Neural cell (in vitro differentiated cells): ENCODE measurements around the gene ARFGEF3. TPM values are rescaled to one million over a fixed set of nuclear protein-coding genes. Genes with fewer than 3 reads are reported as not detected.
"Not testable (repeated sequence)": the region's sequence is repeated elsewhere in the genome, so short reads cannot be mapped to it uniquely, and the experiment has no call there.

Experiments
- H2AFZ ChIP-seq: fragments of 200-600, 300-800 bp; sonication (generic), shearing (Covaris generic); 2 replicates; pipeline ENCODE4 v1.6.0; 2014; ENCODE audit warnings: low read depth, mild to moderate bottlenecking, antibody characterized with exemption, low read length, moderate library complexity
- H3F3A ChIP-seq: fragments of 200-600 bp; shearing (Covaris generic); 2 replicates; pipeline ENCODE4 v1.6.1; 2016; ENCODE audit warnings: mild to moderate bottlenecking, moderate library complexity, mixed read lengths, antibody characterized with exemption, low read length; ENCODE audit not compliant: insufficient read depth, poor library complexity, severe bottlenecking
- H3K27ac ChIP-seq: fragments of 200-600, 300-800 bp; sonication (generic), shearing (Covaris generic); 2 replicates; pipeline ENCODE4 v1.5.1; 2014; ENCODE audit warnings: mild to moderate bottlenecking, low read length, moderate library complexity
- H3K27me3 ChIP-seq: fragments of 300-800, 200-600 bp; sonication (generic), shearing (Covaris generic); 2 replicates; pipeline ENCODE4 v1.6.0; 2014; ENCODE audit warnings: mild to moderate bottlenecking, low read depth, low read length, moderate library complexity; ENCODE audit not compliant: insufficient read depth
- H3K36me3 ChIP-seq: fragments of 300-800, 200-600 bp; sonication (generic), shearing (Covaris generic); 2 replicates; pipeline ENCODE4 v1.5.1; 2014; ENCODE audit warnings: mild to moderate bottlenecking, antibody characterized with exemption, low read length, moderate library complexity; ENCODE audit not compliant: insufficient read depth
- H3K4me2 ChIP-seq: fragments of 300-800, 200-600 bp; sonication (generic), shearing (Covaris generic); 2 replicates; pipeline ENCODE4 v1.6.0; 2014; ENCODE audit warnings: mild to moderate bottlenecking, low read length
- H3K4me3 ChIP-seq: fragments of 300-800, 200-600 bp; sonication (generic), shearing (Covaris generic); 2 replicates; pipeline ENCODE4 v1.5.1; 2014; ENCODE audit warnings: mild to moderate bottlenecking, low read length, moderate library complexity
- H3K79me2 ChIP-seq: fragments of 200-600 bp; shearing (Covaris generic); replicated peaks from 2 replicates; pipeline ENCODE4 v1.6.0; 2014; ENCODE audit warnings: mild to moderate bottlenecking, low read length, moderate library complexity; ENCODE audit not compliant: insufficient read depth
- H3K9ac ChIP-seq: fragments of 300-800, 200-600 bp; sonication (generic), shearing (Covaris generic); 2 replicates; pipeline ENCODE4 v1.6.1; 2016; ENCODE audit warnings: mild to moderate bottlenecking, low read length, mixed read lengths
- H3K9me2 ChIP-seq: fragments of 200-600 bp; shearing (Covaris generic); 2 replicates; pipeline ENCODE4 v1.6.1; 2016; ENCODE audit warnings: mild to moderate bottlenecking, low read length, mixed read lengths; ENCODE audit not compliant: insufficient read depth
- H3K9me3 ChIP-seq: fragments of 200-600, 300-800 bp; sonication (generic), shearing (Covaris generic); 2 replicates; pipeline ENCODE4 v1.6.1; 2016; ENCODE audit warnings: mild to moderate bottlenecking, mixed run types, low read length, moderate library complexity, mixed read lengths
- H4K20me1 ChIP-seq: fragments of 200-600 bp; shearing (Covaris generic); 2 replicates; pipeline ENCODE4 v1.6.1; 2016; ENCODE audit warnings: mild to moderate bottlenecking, mixed run types; ENCODE audit not compliant: insufficient read depth
- EP300 ChIP-seq: fragments of 450-650 bp; conservative IDR thresholded peaks from 2 replicates; pipeline ENCODE4 v1.6.1; 2014; ENCODE audit warnings: antibody characterized with exemption, mild to moderate bottlenecking, moderate library complexity; ENCODE audit not compliant: poor library complexity, severe bottlenecking
- EZH2 ChIP-seq: fragments of 200-600, 300-800 bp; shearing (Covaris generic), sonication (generic); IDR thresholded peaks from 2 replicates; pipeline ENCODE4 v1.6.1; 2014; ENCODE audit warnings: antibody characterized with exemption, low read length, borderline replicate concordance, mild to moderate bottlenecking; ENCODE audit not compliant: insufficient read depth, poor library complexity, severe bottlenecking
- MXI1 ChIP-seq: fragments of 450-650 bp; conservative IDR thresholded peaks from 2 replicates; pipeline ENCODE4 v1.6.1; 2014; ENCODE audit warnings: antibody characterized with exemption, mild to moderate bottlenecking; ENCODE audit not compliant: poor library complexity, severe bottlenecking
- RAD21 ChIP-seq: fragments of 450-650 bp; conservative IDR thresholded peaks from 2 replicates; pipeline ENCODE4 v1.6.1; 2014; ENCODE audit warnings: antibody characterized with exemption, mild to moderate bottlenecking, moderate library complexity
- SMC3 ChIP-seq: fragments of 450-650 bp; conservative IDR thresholded peaks from 2 replicates; pipeline ENCODE4 v1.6.1; 2014; ENCODE audit warnings: antibody characterized with exemption, mild to moderate bottlenecking, moderate library complexity; ENCODE audit not compliant: poor library complexity
- TAF1 ChIP-seq: IDR thresholded peaks from 2 replicates; pipeline ENCODE4 v1.6.1; 2012; ENCODE audit warnings: low read depth
- polyA plus RNA-seq: library from polyadenylated mRNA; depleted of rRNA; stranded (reverse); fragments of >200 nt; gene quantifications from 2 replicates; pipeline ENCODE4 v1.2.3, GENCODE V29; 2014
- TF ChIP-seq, protein P1 (sequence below): fragments of 450-650 bp; IDR thresholded peaks from 2 replicates; pipeline ENCODE4 v1.5.1; 2014; ENCODE audit warnings: antibody characterized with exemption, mild to moderate bottlenecking, moderate library complexity; ENCODE audit not compliant: poor library complexity, severe bottlenecking
- TF ChIP-seq, protein P2 (sequence below): IDR thresholded peaks from 2 replicates; pipeline ENCODE4 v1.6.1; 2012; ENCODE audit warnings: borderline replicate concordance

The ARFGEF3 gene
- polyA plus RNA-seq, 1 donor from 2014 or later, result 4.6 TPM

- H2AFZ ChIP-seq, result no peak overlapping the region
These were observed 125.0 kb downstream of the ARFGEF3 start for GRCh38 chr6:138286698-138287097.

GRCh38 chr6:138287144-138287955 is 125.6 kb downstream of the ARFGEF3 start:
- Histone ChIP-seq H3K9me2 (no peaks in the 10 kb centered on the region), H3K9ac (no peak overlapping the region), H3K36me3 (peaks cover 5% of the 10 kb centered on the region), H3K27me3 (no peaks in the 10 kb centered on the region), H3K79me2 (no peaks in the 10 kb centered on the region), H3K27ac (no peak overlapping the region), H2AFZ (no peak overlapping the region), H3F3A (no peaks in the 10 kb centered on the region), H3K9me3 (no peaks in the 10 kb centered on the region), H4K20me1 (no peaks in the 10 kb centered on the region), H3K4me3 (no peak overlapping the region), H3K4me2 (no peak overlapping the region)
- TF ChIP-seq SMC3, result peak; percentile 64
- TF ChIP-seq RAD21, result peak; percentile 42
- TF ChIP-seq EZH2, result no peak
- TF ChIP-seq, protein P1, sequence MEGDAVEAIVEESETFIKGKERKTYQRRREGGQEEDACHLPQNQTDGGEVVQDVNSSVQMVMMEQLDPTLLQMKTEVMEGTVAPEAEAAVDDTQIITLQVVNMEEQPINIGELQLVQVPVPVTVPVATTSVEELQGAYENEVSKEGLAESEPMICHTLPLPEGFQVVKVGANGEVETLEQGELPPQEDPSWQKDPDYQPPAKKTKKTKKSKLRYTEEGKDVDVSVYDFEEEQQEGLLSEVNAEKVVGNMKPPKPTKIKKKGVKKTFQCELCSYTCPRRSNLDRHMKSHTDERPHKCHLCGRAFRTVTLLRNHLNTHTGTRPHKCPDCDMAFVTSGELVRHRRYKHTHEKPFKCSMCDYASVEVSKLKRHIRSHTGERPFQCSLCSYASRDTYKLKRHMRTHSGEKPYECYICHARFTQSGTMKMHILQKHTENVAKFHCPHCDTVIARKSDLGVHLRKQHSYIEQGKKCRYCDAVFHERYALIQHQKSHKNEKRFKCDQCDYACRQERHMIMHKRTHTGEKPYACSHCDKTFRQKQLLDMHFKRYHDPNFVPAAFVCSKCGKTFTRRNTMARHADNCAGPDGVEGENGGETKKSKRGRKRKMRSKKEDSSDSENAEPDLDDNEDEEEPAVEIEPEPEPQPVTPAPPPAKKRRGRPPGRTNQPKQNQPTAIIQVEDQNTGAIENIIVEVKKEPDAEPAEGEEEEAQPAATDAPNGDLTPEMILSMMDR, result peak; percentile 43

More at GRCh38 chr6:138286698-138287097, 125.0 kb downstream of the ARFGEF3 start:
- H4K20me1 ChIP-seq, result no peaks in the 10 kb centered on the region
- H3K4me3 ChIP-seq, result no peak overlapping the region
- no peak for TF ChIP-seq SMC3
- H3K9me3 ChIP-seq, result no peaks in the 10 kb centered on the region
- H3K36me3 ChIP-seq, result peaks cover 5% of the 10 kb centered on the region
- no peak overlapping the region for H3K4me2 ChIP-seq
- H3K79me2 ChIP-seq, result no peaks in the 10 kb centered on the region
- no peak overlapping the region for H3K9ac ChIP-seq
- no peaks in the 10 kb centered on the region for H3F3A ChIP-seq
- H3K9me2 ChIP-seq, result no peaks in the 10 kb centered on the region
- H3K27ac ChIP-seq, result no peak overlapping the region
- no peaks in the 10 kb centered on the region for H3K27me3 ChIP-seq

- not testable (repeated sequence) for H3F3A ChIP-seq, H3K9ac ChIP-seq, H3K9me2 ChIP-seq, H3K27me3 ChIP-seq, H4K20me1 ChIP-seq, H3K4me2 ChIP-seq, H2AFZ ChIP-seq, H3K79me2 ChIP-seq, H3K4me3 ChIP-seq, H3K36me3 ChIP-seq, H3K9me3 ChIP-seq, H3K27ac ChIP-seq
These were observed 126.8 kb downstream of the ARFGEF3 start for GRCh38 chr6:138288428-138289085.

DNA sequence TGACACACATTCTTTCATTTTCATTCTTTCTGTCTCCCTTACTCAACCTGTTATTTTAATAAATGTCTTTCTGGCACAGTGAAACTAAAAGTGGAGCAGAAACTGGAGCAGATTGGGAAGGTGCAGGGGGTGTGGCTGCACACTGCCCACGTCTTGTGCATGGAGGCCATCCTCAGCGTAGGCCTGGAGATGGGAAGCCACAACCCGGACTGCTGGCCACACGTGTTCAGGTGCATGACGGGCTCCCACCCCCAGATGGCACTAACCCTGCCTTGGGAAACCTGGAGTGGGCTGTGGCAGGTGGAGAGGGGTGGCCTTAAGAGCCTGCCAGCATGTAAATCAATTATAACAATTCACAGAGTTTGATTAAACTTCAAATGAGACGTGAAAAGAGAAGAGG is 128.0 kb downstream of the ARFGEF3 start:
- H3K36me3 ChIP-seq, result peaks cover 13% of the 10 kb centered on the region
- TF ChIP-seq, protein P2, sequence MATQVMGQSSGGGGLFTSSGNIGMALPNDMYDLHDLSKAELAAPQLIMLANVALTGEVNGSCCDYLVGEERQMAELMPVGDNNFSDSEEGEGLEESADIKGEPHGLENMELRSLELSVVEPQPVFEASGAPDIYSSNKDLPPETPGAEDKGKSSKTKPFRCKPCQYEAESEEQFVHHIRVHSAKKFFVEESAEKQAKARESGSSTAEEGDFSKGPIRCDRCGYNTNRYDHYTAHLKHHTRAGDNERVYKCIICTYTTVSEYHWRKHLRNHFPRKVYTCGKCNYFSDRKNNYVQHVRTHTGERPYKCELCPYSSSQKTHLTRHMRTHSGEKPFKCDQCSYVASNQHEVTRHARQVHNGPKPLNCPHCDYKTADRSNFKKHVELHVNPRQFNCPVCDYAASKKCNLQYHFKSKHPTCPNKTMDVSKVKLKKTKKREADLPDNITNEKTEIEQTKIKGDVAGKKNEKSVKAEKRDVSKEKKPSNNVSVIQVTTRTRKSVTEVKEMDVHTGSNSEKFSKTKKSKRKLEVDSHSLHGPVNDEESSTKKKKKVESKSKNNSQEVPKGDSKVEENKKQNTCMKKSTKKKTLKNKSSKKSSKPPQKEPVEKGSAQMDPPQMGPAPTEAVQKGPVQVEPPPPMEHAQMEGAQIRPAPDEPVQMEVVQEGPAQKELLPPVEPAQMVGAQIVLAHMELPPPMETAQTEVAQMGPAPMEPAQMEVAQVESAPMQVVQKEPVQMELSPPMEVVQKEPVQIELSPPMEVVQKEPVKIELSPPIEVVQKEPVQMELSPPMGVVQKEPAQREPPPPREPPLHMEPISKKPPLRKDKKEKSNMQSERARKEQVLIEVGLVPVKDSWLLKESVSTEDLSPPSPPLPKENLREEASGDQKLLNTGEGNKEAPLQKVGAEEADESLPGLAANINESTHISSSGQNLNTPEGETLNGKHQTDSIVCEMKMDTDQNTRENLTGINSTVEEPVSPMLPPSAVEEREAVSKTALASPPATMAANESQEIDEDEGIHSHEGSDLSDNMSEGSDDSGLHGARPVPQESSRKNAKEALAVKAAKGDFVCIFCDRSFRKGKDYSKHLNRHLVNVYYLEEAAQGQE, result no peak
- TF ChIP-seq MXI1, result no peak
- no peak for TF ChIP-seq EZH2
- no peak for TF ChIP-seq EP300
- TF ChIP-seq TAF1, result no peak
- H3K27me3 ChIP-seq, result no peaks in the 10 kb centered on the region
- H4K20me1 ChIP-seq, result no peaks in the 10 kb centered on the region
- no peak overlapping the region for H3K27ac ChIP-seq
- H3K4me3 ChIP-seq, result no peak overlapping the region
- no peak overlapping the region for H3K4me2 ChIP-seq
- no peaks in the 10 kb centered on the region for H3K79me2 ChIP-seq
- H3F3A ChIP-seq, result no peaks in the 10 kb centered on the region
- H2AFZ ChIP-seq, result no peak overlapping the region
- no peak overlapping the region for H3K9ac ChIP-seq
- H3K9me3 ChIP-seq, result no peaks in the 10 kb centered on the region
- no peaks in the 10 kb centered on the region for H3K9me2 ChIP-seq
